Head of caudate nucleus (tissue), 42 donors: ENCODE data around the gene ZG16B.

Source experiments
- DNase-seq, 42 donors: peaks; one replicate each; pipeline versions ENCODE4 v3.0.0 to v3.0.0-alpha.2; 2020 to 2021; ENCODE audit warnings: mixed read lengths in 7 of 42
- intact Hi-C: fragments of 100-400 bp; cut with DNase I; formaldehyde crosslinking; loops from one replicate; pipeline ENCODE4 v1.15.0; 2022

The ZG16B gene

GRCh38 chr16:2820836-2821486 lies 9.1 kb upstream of the ZG16B start:
- intact Hi-C loops = no loop called here

GRCh38 chr16:2821487-2822157 lies 8.5 kb upstream of the ZG16B start:
- peak in 1 of 42 donors; percentile 1 for DNase-seq

More at GRCh38 chr16:2820836-2821486, 9.1 kb upstream of the ZG16B start:
- DNase-seq = peak in 2 of 42 donors; percentile 1 to 8

DNA sequence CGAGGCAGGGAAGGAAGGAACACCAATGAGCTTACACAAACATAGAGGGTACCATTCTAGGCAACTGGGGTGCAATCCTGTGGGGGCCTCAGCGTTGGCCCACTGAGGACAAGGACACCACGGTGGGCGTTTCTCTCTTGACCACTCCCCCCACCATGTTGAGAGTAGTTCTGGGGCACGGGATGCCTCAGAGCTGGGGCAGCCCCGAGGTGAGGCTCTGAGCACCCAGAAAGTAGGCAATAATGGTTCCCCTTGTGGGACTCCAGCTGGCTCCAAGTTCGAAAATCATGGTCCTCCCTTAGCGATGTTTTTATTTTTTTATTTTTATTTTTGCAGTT lies 8.0 kb upstream of the ZG16B start:
- intact Hi-C loops = no loop called here
- peak in 1 of 42 donors; percentile 2 for DNase-seq

More at GRCh38 chr16:2821487-2822157, 8.5 kb upstream of the ZG16B start:
- intact Hi-C loops = no loop called here

DNA sequence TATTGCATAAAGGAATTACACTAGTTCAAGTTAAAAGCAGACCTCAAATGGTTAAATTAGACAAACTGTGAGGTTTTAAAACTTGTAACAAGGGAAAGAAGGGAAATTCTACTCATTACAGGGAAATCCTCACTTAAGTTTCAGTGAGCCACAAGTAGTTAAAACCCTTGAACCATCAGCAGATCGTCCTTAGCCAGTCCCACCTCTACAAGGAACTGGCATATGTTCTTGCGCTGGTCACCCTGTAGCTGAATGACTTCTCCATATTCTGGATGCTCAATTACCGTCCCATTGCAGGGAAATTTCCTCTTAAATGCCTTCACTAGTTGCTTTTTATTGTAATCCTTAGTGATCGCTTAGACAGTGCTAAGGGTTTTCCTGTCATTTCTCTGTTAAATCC lies 7.6 kb upstream of the ZG16B start:
- intact Hi-C loops = no loop called here
- DNase-seq = no peak

DNA sequence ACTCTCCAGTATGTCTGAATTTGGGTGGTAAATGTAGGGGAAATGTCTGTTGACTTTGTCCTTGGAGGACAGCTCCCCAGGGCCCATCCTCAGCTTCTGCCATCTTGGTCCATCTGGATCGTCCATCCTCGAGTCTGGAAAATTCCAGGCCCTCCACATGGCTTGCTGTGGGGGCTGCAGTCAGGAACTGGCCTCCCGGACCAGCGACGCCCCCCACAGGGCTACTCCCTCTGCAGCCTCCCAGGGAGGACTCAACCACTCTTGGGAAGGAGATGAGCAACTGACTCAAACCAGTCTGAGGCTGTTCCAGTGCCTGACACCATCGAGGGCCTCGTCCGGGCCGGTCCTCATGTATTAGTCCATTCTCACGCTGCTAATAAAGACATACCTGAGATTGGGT lies 5.5 kb upstream of the ZG16B start:
- DNase-seq = peak in 1 of 42 donors; percentile 17
- intact Hi-C loops = no loop called here

GRCh38 chr16:2825049-2825742 lies 4.9 kb upstream of the ZG16B start:
- peak in 1 of 42 donors; percentile 7 for DNase-seq
- intact Hi-C loops = no loop called here

DNA sequence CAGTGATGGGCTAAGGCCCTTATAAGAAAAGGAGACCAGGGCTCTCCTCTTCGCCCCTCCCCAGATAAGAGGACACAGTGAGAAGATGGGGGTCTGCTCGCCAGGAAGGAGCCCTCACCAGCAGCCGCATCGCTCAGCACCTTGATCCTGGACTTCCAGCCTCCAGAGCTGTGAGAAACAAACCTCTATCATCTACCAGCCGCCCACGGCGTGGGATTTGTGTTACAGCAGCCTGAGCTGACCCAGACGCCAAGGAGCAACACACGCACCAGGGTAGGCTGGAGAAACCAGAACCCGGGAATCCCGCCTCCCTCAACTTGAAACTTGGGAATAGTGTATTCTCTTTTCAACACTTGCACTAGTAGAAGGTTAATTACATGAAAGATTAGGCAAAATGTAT lies 4.2 kb upstream of the ZG16B start:
- intact Hi-C loops = no loop called here

GRCh38 chr16:2826591-2827373 lies 3.3 kb upstream of the ZG16B start:
- DNase-seq = peak in 1 of 42 donors; percentile 1
- intact Hi-C loops = no loop called here

More for the DNA sequence above, 4.2 kb upstream of the ZG16B start:
- peak in 1 of 42 donors; percentile 14 for DNase-seq

DNA sequence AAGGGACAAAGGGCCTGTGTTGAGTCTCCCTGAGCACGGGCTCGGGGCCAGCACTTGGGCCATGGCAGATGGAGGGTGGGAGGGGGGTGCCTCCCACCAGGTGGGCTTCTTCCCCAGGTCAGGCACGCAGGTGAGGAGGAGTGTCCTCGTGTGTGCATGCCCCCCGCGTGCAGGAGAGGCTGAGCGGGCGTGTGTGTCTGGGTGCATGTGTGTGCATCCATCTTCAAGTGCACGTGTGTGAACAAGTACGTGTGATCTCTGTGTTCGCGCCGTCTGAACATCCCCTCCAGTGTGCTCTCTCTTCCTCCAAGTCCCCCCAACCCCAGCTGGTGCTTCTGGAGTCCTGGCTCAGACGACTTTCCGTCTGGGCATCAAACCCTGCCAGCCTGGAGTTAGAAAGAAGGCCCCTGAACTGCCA lies 2.7 kb upstream of the ZG16B start:
- DNase-seq = peak in 3 of 42 donors; percentile 15 to 28 (median 17)
- intact Hi-C loops = no loop called here

DNA sequence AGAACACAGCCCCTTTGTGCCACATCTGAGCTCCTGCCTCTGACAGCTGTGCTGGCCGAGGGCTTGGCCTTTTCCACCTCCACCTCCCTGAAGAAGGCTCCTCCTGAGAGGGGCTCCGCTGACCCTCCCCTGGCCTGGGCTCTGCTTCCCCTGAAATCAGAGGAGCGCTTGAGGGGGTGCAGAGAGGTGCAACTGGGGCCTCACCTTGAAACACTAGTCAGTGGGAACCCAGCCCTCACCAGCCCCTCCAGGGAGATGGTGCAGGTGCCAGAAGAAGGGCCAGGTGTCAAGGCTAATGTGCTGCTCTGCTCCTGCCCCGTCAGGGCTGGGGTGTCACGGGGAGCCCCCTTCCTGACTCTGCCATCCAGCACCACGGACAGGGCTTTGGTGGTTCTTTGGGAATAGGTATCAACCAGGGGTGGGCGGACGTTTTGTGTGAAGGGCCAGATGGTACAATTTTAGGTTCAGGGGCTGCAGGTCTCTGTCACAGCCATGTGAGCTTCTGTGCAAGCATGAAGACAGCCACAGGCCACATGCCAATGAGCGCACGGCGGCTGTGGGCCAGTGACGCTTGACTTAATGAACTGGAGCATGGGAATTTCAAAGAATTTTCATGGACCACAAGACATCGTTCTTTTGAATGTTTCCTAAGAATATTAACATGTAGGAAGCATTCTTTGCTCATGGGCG lies 2.1 kb upstream of the ZG16B start:
- intact Hi-C loops = no loop called here
- no peak for DNase-seq

- intact Hi-C loops = no loop called here
- no peak for DNase-seq
Measured at GRCh38 chr16:2828521-2828840, 1.6 kb upstream of the ZG16B start.

DNA sequence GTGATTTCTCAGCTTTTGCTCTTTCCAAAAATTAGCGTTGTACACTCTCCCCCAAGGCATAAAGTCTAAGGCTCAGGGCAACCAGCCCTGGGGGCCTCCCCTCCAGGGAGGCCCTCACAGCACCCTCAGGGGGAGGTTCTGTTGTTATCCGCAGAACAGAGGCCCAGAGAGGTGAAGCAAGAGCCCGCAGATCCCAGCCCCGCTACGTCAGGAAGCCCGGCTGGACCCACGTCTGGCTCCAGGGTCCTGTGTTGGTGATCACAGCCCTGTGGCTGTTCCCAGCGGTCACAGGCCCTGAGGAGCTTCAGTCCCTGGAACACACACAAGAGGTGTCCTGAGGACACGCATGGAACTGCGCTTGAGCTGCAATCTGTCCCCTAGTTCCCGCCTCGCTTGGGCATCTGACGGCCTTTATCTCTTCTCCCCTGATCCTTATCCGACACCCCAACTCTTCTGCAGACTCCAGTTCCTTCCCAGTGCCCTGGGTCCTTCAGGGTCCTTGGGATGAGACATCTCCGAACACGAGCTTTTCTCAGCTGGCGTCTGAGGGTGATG lies 1.1 kb upstream of the ZG16B start:
- no peak for DNase-seq
- intact Hi-C loops = no loop called here

GRCh38 chr16:2830355-2830695 lies 222 bp downstream of the ZG16B start:
- intact Hi-C loops = no loop called here
- no peak for DNase-seq

- no peak for DNase-seq
- intact Hi-C loops = no loop called here
Measured at GRCh38 chr16:2831203-2831602, 1.1 kb downstream of the ZG16B start.

- intact Hi-C loops = no loop called here
- DNase-seq = no peak
Measured at GRCh38 chr16:2833776-2834175, 3.7 kb downstream of the ZG16B start.

- no peak for DNase-seq
- intact Hi-C loops = no loop called here
Measured at GRCh38 chr16:2834968-2835367, 4.9 kb downstream of the ZG16B start.

GRCh38 chr16:2835638-2836493 lies 5.8 kb downstream of the ZG16B start:
- intact Hi-C loops = no loop called here
- DNase-seq = no peak
